SK-MEL-5 (cell line): Measurements from ENCODE around the gene AFG1L. TPM values are rescaled to one million over a fixed set of nuclear protein-coding genes. Genes with fewer than 3 reads are reported as not detected.
"Not testable (repeated sequence)": the region's sequence is repeated elsewhere in the genome, so short reads cannot be mapped to it uniquely, and the experiment has no call there.

Experiments used
- DNase-seq: peaks from one replicate; pipeline ENCODE4 v3.0.0-alpha.2; 2016; ENCODE audit warnings: low read depth, low spot score
- in situ Hi-C: cut with HindIII; loops from 2 replicates; pipeline ENCODE4 v1.10.0; 2016; ENCODE audit warnings: low sequenced_read_pairs, high pct_unique_total_duplicates, low pct_unique_long_range_greater_than_20kb
- total RNA-seq: library from RNA; depleted of rRNA; stranded (reverse); fragments of >200 nt; shearing (Covaris generic); gene quantifications from 2 replicates; pipeline ENCODE4 v1.2.3, GENCODE V29; 2014

The AFG1L gene
- total RNA-seq, 1 experiment from 2014 or later: 2.4 TPM

GRCh38 chr6:108518714-108519576, 224.1 kb downstream of the AFG1L start:
- in situ Hi-C loops: no loop called here
- DNase-seq: peak; percentile 73

GRCh38 chr6:108521616-108522107, 226.8 kb downstream of the AFG1L start:
- DNase-seq: no peak
- in situ Hi-C loops: no loop called here

- DNase-seq: no peak
- in situ Hi-C loops: no loop called here
Measured at GRCh38 chr6:108523697-108524096, 228.8 kb downstream of the AFG1L start.

GRCh38 chr6:108524528-108525248, 229.8 kb downstream of the AFG1L start:
- no peak for DNase-seq
- in situ Hi-C loops: no loop called here

GRCh38 chr6:108526739-108527174, 231.9 kb downstream of the AFG1L start:
- in situ Hi-C loops: no loop called here
- DNase-seq: peak; percentile 57

- in situ Hi-C loops: no loop called here
- no peak for DNase-seq
Measured at GRCh38 chr6:108528878-108529277, 234.0 kb downstream of the AFG1L start.

GRCh38 chr6:108531332-108531731, 236.5 kb downstream of the AFG1L start:
- DNase-seq: no peak
- in situ Hi-C loops: no loop called here

- in situ Hi-C loops: no loop called here
- DNase-seq: no peak
Measured at GRCh38 chr6:108535114-108535742, 240.4 kb downstream of the AFG1L start.

GRCh38 chr6:108535920-108536535, 241.2 kb downstream of the AFG1L start:
- in situ Hi-C loops: not testable (repeated sequence)

GRCh38 chr6:108541843-108542759, 247.2 kb downstream of the AFG1L start:
- peak; percentile 79 for DNase-seq
- in situ Hi-C loops: no loop called here

More at GRCh38 chr6:108535920-108536535, 241.2 kb downstream of the AFG1L start:
- DNase-seq: not testable (repeated sequence)

- in situ Hi-C loops: no loop called here
- DNase-seq: no peak
Measured at GRCh38 chr6:108543175-108543940, 248.5 kb downstream of the AFG1L start.

- no peak for DNase-seq
- in situ Hi-C loops: no loop called here
Measured at GRCh38 chr6:108544606-108545005, 249.8 kb downstream of the AFG1L start.

GRCh38 chr6:108546079-108547049, 251.5 kb downstream of the AFG1L start:
- no peak for DNase-seq
- in situ Hi-C loops: no loop called here

GRCh38 chr6:108549241-108549640, 254.4 kb downstream of the AFG1L start:
- in situ Hi-C loops: no loop called here

GRCh38 chr6:108549741-108550140, 254.9 kb downstream of the AFG1L start:
- DNase-seq: peak; percentile 19
- in situ Hi-C loops: no loop called here

More at GRCh38 chr6:108549241-108549640, 254.4 kb downstream of the AFG1L start:
- DNase-seq: no peak
